HepG2 (cell line): Measurements from ENCODE around the gene B4GALT1. TPM values are rescaled to one million over a fixed set of nuclear protein-coding genes. Genes with fewer than 3 reads are reported as not detected.

Source experiments
- ARNT2 ChIP-seq: sonication (generic); formaldehyde crosslinking; IDR thresholded peaks from 2 replicates; pipeline ENCODE4 v1.8.0; 2022; ENCODE audit warnings: mild to moderate bottlenecking, low read depth, missing genetic modification reagents, moderate library complexity
- ATM ChIP-seq: fragments of 450-650 bp; IDR thresholded peaks from 2 replicates; pipeline ENCODE4 v1.7.1; 2017; ENCODE audit warnings: mild to moderate bottlenecking, borderline replicate concordance
- CHCHD3 ChIP-seq: sonication (generic); formaldehyde crosslinking; IDR thresholded peaks from 2 replicates; pipeline ENCODE4 v1.8.0; 2022; ENCODE audit warnings: mild to moderate bottlenecking, missing genetic modification reagents, moderate library complexity
- CTCF ChIP-seq: sonication (generic); formaldehyde crosslinking; IDR thresholded peaks from 2 replicates; pipeline ENCODE4 v1.5.0; 2020; ENCODE audit warnings: mild to moderate bottlenecking, missing genetic modification reagents, moderate library complexity
- DDIT3 ChIP-seq: sonication (generic); formaldehyde crosslinking; IDR thresholded peaks from 2 replicates; pipeline ENCODE4 v1.4.0; 2020; ENCODE audit warnings: mild to moderate bottlenecking, missing genetic modification reagents
- ELF1 ChIP-seq: sonication (generic); formaldehyde crosslinking; IDR thresholded peaks from 2 replicates; pipeline ENCODE4 v1.4.0; 2020; ENCODE audit warnings: missing genetic modification reagents
- ERF ChIP-seq: IDR thresholded peaks from 2 replicates; pipeline ENCODE4 v1.6.1; 2018; ENCODE audit warnings: missing biosample characterization, missing genetic modification reagents
- GFI1 ChIP-seq: sonication (generic); formaldehyde crosslinking; IDR thresholded peaks from 2 replicates; pipeline ENCODE4 v1.5.0; 2020; ENCODE audit warnings: missing genetic modification reagents, mild to moderate bottlenecking, borderline replicate concordance
- MLX ChIP-seq: IDR thresholded peaks from 2 replicates; pipeline ENCODE4 v1.6.1; 2016
- RFX1 ChIP-seq: fragments of 450-650 bp; IDR thresholded peaks from 2 replicates; pipeline ENCODE4 v1.6.1; 2017
- RFXAP ChIP-seq: sonication (generic); formaldehyde crosslinking; IDR thresholded peaks from 2 replicates; pipeline ENCODE4 v1.4.0; 2020; ENCODE audit warnings: missing genetic modification reagents, borderline replicate concordance
- SALL1 ChIP-seq: sonication (generic); formaldehyde crosslinking; IDR thresholded peaks from 2 replicates; pipeline ENCODE4 v1.8.0; 2022; ENCODE audit warnings: mild to moderate bottlenecking, missing genetic modification reagents
- STAG1 ChIP-seq: sonication (generic); formaldehyde crosslinking; IDR thresholded peaks from 2 replicates; pipeline ENCODE4 v1.4.0; 2020; ENCODE audit warnings: missing genetic modification reagents
- ZFP36 ChIP-seq: fragments of 150-350 bp; IDR thresholded peaks from 2 replicates; pipeline ENCODE4 v1.6.1; 2018; ENCODE audit warnings: borderline replicate concordance, low read length, low read depth; ENCODE audit not compliant: partially characterized antibody
- ZFP82 ChIP-seq: sonication (generic); formaldehyde crosslinking; IDR thresholded peaks from 2 replicates; pipeline ENCODE4 v1.5.1; 2020; ENCODE audit warnings: mild to moderate bottlenecking, missing genetic modification reagents, borderline replicate concordance
- ZNF530 ChIP-seq: sonication (generic); formaldehyde crosslinking; IDR thresholded peaks from 2 replicates; pipeline ENCODE4 v1.5.0; 2020; ENCODE audit warnings: low read depth, mild to moderate bottlenecking, missing genetic modification reagents
- ZNF737 ChIP-seq: sonication (generic); formaldehyde crosslinking; IDR thresholded peaks from 2 replicates; pipeline ENCODE4 v1.5.0; 2020; ENCODE audit warnings: missing genetic modification reagents, mild to moderate bottlenecking, borderline replicate concordance
- ZNF766 ChIP-seq: sonication (generic); formaldehyde crosslinking; IDR thresholded peaks from 2 replicates; pipeline ENCODE4 v1.5.0; 2020; ENCODE audit warnings: missing genetic modification reagents, borderline replicate concordance
- ZSCAN20 ChIP-seq: sonication (generic); formaldehyde crosslinking; IDR thresholded peaks from 2 replicates; pipeline ENCODE4 v1.4.0; 2020; ENCODE audit warnings: missing genetic modification reagents, mild to moderate bottlenecking, borderline replicate concordance
- polyA plus RNA-seq, 8 experiments: library from polyadenylated mRNA; depleted of rRNA in 3 of 8; stranded (reverse) in 7 of 8; unstranded in 1 of 8; fragments of >200 nt; fragmentation: Illumina TruSeq in 4 of 8; extraction: Trizol in 4 of 8; gene quantifications; 2 replicates each; pipeline versions ENCODE4 v1.2.1 to v1.2.3, GENCODE V29; 2011 to 2016; ENCODE audit warnings: low read depth in 4 of 8, missing spikeins in 1 of 8, mixed read lengths in 1 of 8; ENCODE audit not compliant: insufficient read depth in 1 of 8
- total RNA-seq, 5 experiments: library from RNA; depleted of rRNA; stranded (reverse); fragments of >200 nt; fragmentation: Illumina TruSeq; extraction: Trizol; gene quantifications; 2 replicates each; pipeline ENCODE4 v1.2.3, GENCODE V29; 2016; ENCODE audit warnings: low read depth in 1 of 5
- TF ChIP-seq, protein P1 (sequence below): sonication (generic); formaldehyde crosslinking; IDR thresholded peaks from 2 replicates; pipeline ENCODE4 v1.5.0; 2020; ENCODE audit warnings: mild to moderate bottlenecking, missing genetic modification reagents, borderline replicate concordance
- TF ChIP-seq, protein P2 (sequence below): sonication (generic); formaldehyde crosslinking; IDR thresholded peaks from 2 replicates; pipeline ENCODE4 v1.5.1; 2020; ENCODE audit warnings: missing genetic modification reagents, mild to moderate bottlenecking, borderline replicate concordance
- TF ChIP-seq, protein P3 (sequence below): sonication (generic); formaldehyde crosslinking; IDR thresholded peaks from 2 replicates; pipeline ENCODE4 v1.5.0; 2020; ENCODE audit warnings: mild to moderate bottlenecking, missing genetic modification reagents

The B4GALT1 gene
- total and polyA plus RNA-seq, 2 of the 13 experiments (the other 11 are each of a cell fraction or from before 2014, with no cell fraction given) = 15.7 to 33.5 TPM

GRCh38 chr9:33166231-33167083 lies 679 bp downstream of the B4GALT1 start (continued):
- TF ChIP-seq, protein P1, sequence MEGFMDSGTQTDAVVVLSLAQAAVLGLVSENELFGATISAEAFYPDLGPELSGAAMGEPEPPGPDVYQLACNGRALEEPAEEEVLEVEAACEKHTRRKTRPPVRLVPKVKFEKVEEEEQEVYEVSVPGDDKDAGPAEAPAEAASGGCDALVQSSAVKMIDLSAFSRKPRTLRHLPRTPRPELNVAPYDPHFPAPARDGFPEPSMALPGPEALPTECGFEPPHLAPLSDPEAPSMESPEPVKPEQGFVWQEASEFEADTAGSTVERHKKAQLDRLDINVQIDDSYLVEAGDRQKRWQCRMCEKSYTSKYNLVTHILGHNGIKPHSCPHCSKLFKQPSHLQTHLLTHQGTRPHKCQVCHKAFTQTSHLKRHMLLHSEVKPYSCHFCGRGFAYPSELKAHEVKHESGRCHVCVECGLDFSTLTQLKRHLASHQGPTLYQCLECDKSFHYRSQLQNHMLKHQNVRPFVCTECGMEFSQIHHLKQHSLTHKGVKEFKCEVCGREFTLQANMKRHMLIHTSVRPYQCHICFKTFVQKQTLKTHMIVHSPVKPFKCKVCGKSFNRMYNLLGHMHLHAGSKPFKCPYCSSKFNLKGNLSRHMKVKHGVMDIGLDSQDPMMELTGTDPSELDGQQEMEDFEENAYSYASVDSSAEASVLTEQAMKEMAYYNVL = no peak
- no peak for TF ChIP-seq ATM
- peak; percentile 19; the same call in 1 of the 2 replicates for TF ChIP-seq CTCF (CRISPR knock-in tag)
- TF ChIP-seq RFXAP (CRISPR knock-in tag) = no peak
- no peak for TF ChIP-seq GFI1
- no peak for TF ChIP-seq ELF1
- no peak for TF ChIP-seq ZNF737 (CRISPR knock-in tag)
- no peak for TF ChIP-seq ZNF530 (CRISPR knock-in tag)
- no peak for TF ChIP-seq MLX (CRISPR knock-in tag)
- TF ChIP-seq ARNT2 = no peak
- TF ChIP-seq SALL1 (CRISPR knock-in tag) = peak; percentile 45; the same call in 1 of the 2 replicates
- TF ChIP-seq ERF = 0 out of 2 replicates have a peak, but pooled peaks have one; percentile 4
- TF ChIP-seq STAG1 (CRISPR knock-in tag) = peak; percentile 10; the same call in 1 of the 2 replicates
- no peak for TF ChIP-seq CHCHD3
- peak; percentile 84 for TF ChIP-seq ZFP36
- TF ChIP-seq, protein P2, sequence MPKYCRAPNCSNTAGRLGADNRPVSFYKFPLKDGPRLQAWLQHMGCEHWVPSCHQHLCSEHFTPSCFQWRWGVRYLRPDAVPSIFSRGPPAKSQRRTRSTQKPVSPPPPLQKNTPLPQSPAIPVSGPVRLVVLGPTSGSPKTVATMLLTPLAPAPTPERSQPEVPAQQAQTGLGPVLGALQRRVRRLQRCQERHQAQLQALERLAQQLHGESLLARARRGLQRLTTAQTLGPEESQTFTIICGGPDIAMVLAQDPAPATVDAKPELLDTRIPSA = 0 out of 2 replicates have a peak, but pooled peaks have one; percentile 81
- TF ChIP-seq RFX1 = no peak
- TF ChIP-seq ZSCAN20 (CRISPR knock-in tag) = no peak
- TF ChIP-seq ZNF766 (CRISPR knock-in tag) = no peak
- TF ChIP-seq, protein P3, sequence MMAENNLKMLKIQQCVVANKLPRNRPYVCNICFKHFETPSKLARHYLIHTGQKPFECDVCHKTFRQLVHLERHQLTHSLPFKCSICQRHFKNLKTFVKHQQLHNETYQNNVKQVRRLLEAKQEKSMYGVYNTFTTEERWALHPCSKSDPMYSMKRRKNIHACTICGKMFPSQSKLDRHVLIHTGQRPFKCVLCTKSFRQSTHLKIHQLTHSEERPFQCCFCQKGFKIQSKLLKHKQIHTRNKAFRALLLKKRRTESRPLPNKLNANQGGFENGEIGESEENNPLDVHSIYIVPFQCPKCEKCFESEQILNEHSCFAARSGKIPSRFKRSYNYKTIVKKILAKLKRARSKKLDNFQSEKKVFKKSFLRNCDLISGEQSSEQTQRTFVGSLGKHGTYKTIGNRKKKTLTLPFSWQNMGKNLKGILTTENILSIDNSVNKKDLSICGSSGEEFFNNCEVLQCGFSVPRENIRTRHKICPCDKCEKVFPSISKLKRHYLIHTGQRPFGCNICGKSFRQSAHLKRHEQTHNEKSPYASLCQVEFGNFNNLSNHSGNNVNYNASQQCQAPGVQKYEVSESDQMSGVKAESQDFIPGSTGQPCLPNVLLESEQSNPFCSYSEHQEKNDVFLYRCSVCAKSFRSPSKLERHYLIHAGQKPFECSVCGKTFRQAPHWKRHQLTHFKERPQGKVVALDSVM (CRISPR knock-in tag) = no peak
- no peak for TF ChIP-seq DDIT3 (CRISPR knock-in tag)
- no peak for TF ChIP-seq ZFP82
